ENCODE measurements around the gene TMEM187.
A peak's percentile ranks its signal among the peaks of the same experiment; 100 is the strongest.

TMEM187 gene

DNA sequence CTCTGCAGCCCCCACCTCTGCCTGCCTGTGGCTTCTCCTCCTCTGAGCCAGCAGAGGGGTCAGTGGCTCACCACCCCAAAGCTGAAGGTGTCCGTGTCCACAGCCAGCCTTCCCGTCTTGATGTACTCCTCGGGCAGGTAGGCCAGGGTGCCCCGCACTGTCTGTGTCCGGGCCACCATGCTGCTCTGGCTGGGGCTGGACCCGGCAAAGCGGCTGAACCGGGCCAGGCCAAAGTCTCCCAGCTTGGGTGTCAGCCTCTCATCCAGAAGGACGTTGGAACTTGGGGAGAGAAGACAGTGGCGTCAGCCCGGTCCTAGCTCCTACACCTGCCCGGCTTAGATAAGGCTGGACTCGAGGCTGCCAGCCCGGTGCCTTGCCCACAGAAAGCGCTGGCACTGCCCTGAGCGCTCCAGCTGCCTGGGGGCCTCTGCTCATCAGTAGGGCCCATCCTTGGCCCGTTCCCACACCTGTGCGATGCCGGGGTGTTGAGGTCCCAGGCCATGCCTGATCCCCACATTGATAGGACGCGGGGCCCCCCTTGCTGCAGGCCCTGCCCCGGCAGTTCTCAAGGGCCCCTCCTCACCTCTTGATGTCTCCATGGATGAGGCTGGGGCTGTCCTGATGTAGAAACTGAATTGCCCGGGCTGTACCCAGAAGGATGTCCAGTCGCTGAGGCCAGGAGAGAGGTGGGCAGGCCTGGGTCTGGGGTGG is 44.0 kb downstream of the TMEM187 start:
- TF ChIP-seq, protein P1, sequence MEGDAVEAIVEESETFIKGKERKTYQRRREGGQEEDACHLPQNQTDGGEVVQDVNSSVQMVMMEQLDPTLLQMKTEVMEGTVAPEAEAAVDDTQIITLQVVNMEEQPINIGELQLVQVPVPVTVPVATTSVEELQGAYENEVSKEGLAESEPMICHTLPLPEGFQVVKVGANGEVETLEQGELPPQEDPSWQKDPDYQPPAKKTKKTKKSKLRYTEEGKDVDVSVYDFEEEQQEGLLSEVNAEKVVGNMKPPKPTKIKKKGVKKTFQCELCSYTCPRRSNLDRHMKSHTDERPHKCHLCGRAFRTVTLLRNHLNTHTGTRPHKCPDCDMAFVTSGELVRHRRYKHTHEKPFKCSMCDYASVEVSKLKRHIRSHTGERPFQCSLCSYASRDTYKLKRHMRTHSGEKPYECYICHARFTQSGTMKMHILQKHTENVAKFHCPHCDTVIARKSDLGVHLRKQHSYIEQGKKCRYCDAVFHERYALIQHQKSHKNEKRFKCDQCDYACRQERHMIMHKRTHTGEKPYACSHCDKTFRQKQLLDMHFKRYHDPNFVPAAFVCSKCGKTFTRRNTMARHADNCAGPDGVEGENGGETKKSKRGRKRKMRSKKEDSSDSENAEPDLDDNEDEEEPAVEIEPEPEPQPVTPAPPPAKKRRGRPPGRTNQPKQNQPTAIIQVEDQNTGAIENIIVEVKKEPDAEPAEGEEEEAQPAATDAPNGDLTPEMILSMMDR (IDR thresholded peaks at IDR 0.05): no peak
- Histone ChIP-seq H3K9me3 (no peaks in the 10 kb centered on the region), H3K36me3 (peaks cover 22% of the 10 kb centered on the region), H3K27me3 (no peaks in the 10 kb centered on the region), H3K4me3 (ENCODE audit: low read depth in 1 of 2, low read length in 1 of 2) (no peak overlapping the region), H3K27ac (no peak overlapping the region), H3K4me1 (ENCODE audit: control insufficient read depth in 1 of 2, insufficient read depth in 1 of 2, low read depth in 1 of 2, low read length in 1 of 2) (peaks cover 30 to 32% of the 10 kb centered on the region in 2 experiments)

DNA sequence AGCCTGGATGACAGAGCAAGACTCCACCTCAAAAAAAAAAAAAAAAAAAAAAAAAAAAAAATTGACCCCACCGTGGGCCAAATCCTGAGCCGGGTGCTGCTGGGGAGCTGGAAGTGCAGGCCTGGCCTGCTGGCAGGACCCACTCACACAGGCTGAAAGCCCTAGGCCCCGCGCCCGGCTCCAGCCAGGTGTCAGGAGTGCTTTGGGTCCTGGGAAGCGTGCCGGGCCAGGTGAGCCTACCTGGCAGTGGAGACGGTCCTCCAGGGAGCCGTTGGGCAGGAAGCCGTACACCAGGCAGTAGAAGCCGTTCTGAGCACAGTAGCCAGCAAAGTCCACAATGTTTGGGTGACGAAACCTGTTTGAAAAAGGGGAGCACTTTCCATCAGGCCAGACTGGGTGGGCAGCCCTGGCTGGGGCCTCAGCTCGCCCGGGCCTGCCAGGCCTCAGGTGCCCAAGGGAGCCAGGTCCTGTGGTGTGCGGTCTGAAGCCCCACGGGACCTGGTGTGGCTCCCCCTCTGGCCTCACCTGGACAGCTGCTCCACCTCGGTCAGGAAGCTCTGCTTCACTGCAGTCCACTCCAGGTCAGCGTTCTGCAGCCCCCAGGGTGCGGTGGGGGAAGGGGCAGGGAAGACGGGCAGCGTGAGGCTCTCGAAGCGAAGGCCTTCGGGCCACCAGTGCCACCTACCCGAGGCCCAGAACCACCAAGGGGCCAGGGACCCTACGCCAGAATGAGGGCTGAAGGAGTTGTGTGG is 45.4 kb downstream of the TMEM187 start:
- no peaks in the 10 kb centered on the region for H3K27me3 ChIP-seq
- H3K9me3 ChIP-seq: no peaks in the 10 kb centered on the region
- TF ChIP-seq, protein P1 (IDR thresholded peaks at IDR 0.05): no peak
- peaks cover 19% of the 10 kb centered on the region for H3K36me3 ChIP-seq
- H3K4me1 ChIP-seq (ENCODE audit: control insufficient read depth in 1 of 2, insufficient read depth in 1 of 2, low read depth in 1 of 2, low read length in 1 of 2): peaks cover 30 to 32% of the 10 kb centered on the region in 2 experiments
- H3K27ac ChIP-seq: peak overlapping the region; percentile 91
- H3K4me3 ChIP-seq (ENCODE audit: low read depth in 1 of 2, low read length in 1 of 2): peak overlapping the region in 1 of 2 experiments; percentile 61

DNA sequence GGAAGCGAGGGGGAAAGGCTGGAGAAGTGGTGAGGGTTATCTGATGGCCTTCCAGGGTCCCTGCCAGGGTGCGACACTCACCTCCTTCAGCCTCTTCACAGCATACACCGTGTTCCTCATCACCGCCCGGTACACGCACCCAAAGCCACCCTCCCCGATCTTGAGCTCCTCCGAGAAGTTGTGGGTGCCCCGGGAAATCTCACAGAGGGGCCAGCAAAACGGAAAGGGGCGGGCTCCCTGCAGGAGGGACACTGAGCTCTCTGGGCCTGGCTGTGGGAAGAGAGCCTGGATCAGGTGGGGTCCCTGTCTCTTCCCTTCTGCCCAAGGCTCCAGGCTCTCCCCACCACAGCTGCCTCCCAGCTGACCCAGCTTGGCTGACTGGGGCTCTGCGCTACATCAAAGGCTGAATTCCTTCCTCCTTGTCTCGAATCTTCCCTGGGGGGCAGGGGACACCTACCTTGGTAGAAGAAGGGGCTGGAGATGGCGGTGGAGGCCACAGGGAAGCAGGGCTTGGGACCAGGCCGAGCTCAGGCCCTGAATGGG is 46.0 kb downstream of the TMEM187 start:
- H3K36me3 ChIP-seq: peaks cover 19% of the 10 kb centered on the region
- peaks cover 27 to 28% of the 10 kb centered on the region in 2 experiments for H3K4me1 ChIP-seq (ENCODE audit: control insufficient read depth in 1 of 2, insufficient read depth in 1 of 2, low read depth in 1 of 2, low read length in 1 of 2)
- peak overlapping the region; percentile 91 for H3K27ac ChIP-seq
- TF ChIP-seq, protein P1 (IDR thresholded peaks at IDR 0.05): no peak
- H3K4me3 ChIP-seq (ENCODE audit: low read depth in 1 of 2, low read length in 1 of 2): peak overlapping the region; percentile 61 to 65
- no peaks in the 10 kb centered on the region for H3K9me3 ChIP-seq
- no peaks in the 10 kb centered on the region for H3K27me3 ChIP-seq

DNA sequence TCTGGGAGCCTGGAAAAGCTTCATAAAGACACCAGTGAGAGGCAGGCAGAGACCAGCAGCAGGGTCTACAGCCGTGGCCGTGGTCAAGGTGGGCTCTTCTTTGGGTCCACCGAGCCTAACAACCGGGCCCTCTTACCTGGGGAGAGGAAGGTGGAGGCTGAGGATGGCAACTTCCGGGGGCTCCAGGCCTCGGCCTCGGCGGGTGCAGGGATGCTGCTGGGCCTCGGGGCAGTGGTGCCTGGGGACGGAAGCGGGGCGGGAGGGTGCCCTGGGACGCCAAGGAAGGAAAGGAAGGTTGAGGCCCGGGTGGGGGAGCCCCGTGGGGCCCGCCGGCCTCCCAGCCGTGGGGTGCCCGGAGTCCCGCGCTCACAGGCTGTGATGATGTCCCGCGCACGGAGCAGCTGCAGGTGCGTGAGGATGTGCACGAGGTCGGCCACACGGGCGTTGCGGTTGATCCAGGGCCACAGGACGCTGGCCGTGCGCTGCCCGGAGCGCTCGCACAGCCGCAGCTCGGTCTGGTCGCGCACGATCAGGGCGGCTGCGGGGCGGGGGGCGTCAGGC is 46.6 kb downstream of the TMEM187 start:
- H3K9me3 ChIP-seq: no peaks in the 10 kb centered on the region
- H3K36me3 ChIP-seq: peaks cover 19% of the 10 kb centered on the region
- TF ChIP-seq, protein P1 (IDR thresholded peaks at IDR 0.05): no peak
- H3K4me3 ChIP-seq (ENCODE audit: low read depth in 1 of 2, low read length in 1 of 2): peak overlapping the region; percentile 61 to 65
- no peaks in the 10 kb centered on the region for H3K27me3 ChIP-seq
- peaks cover 25 to 26% of the 10 kb centered on the region in 2 experiments for H3K4me1 ChIP-seq (ENCODE audit: control insufficient read depth in 1 of 2, insufficient read depth in 1 of 2, low read depth in 1 of 2, low read length in 1 of 2)
- peak overlapping the region; percentile 91 for H3K27ac ChIP-seq

DNA sequence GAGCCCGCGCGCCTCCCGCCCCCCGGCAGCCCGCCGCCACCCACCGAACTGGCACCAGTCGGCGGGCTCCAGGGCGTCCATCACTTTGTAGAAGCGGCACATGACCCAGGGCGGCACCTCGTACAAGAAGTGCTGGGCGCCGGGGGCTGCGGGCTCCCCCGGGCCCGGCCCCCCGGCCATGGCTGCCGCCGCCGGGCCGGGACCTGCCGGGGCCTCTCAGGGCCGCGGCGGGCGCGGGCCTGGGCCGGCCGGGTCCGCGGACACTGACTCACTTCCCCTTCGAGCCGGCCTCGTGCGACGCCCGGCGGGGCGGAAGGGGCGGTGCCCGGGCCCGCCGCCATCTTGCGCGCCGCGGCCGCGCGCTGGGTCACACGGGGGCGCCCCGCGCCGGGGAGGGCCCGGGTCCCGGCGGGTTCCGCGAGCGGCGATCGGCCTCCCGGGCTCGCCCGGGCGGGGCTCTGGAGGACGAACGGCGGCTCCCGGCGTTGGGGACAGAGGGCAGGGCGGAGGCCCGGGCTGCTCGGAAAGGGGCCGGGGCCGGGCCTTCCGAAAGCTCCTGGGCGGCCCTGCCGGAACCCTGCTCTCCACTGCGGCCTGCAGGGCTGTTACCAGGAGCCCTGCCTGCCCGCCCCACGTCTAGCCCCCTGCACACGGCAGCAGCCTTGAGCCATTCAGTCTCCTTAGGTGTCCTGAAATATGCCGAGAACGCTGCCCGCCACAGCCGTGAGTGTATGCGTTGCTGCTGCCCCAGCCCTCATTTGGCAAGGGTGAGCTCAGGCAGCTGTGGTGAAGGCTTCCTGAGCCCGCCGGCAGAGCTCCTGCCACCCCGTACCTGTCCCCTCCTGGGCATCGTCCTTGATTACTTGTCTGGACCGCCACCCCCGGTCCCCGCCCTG is 47.3 kb downstream of the TMEM187 start, which contains the start of gene IRAK1:
Gene IRAK1, minus strand, starts transcription at position 270 of the 896 bp plus-strand sequence. Its CDS starts 90 bp downstream, at position 180.
- no peaks in the 10 kb centered on the region for H3K9me3 ChIP-seq
- H3K36me3 ChIP-seq: peaks cover 19% of the 10 kb centered on the region
- peak within 1 kb of the TSS; percentile 91 for H3K27ac ChIP-seq
- H3K4me1 ChIP-seq (ENCODE audit: control insufficient read depth in 1 of 2, insufficient read depth in 1 of 2, low read depth in 1 of 2, low read length in 1 of 2): peaks cover 25 to 26% of the 10 kb centered on the region in 2 experiments
- H3K4me3 ChIP-seq (ENCODE audit: low read depth in 1 of 2, low read length in 1 of 2): peak within 1 kb of the TSS; percentile 62 to 65
- H3K27me3 ChIP-seq: no peaks in the 10 kb centered on the region
- TF ChIP-seq, protein P1 (IDR thresholded peaks at IDR 0.05): no peak
